Measurements from ENCODE around the gene NUP93. TPM values are rescaled to one million over a fixed set of nuclear protein-coding genes. Genes with fewer than 3 reads are reported as not detected.

The NUP93 gene
- total RNA-seq, 2 experiments from 2014 or later = 161 to 172 TPM

DNA sequence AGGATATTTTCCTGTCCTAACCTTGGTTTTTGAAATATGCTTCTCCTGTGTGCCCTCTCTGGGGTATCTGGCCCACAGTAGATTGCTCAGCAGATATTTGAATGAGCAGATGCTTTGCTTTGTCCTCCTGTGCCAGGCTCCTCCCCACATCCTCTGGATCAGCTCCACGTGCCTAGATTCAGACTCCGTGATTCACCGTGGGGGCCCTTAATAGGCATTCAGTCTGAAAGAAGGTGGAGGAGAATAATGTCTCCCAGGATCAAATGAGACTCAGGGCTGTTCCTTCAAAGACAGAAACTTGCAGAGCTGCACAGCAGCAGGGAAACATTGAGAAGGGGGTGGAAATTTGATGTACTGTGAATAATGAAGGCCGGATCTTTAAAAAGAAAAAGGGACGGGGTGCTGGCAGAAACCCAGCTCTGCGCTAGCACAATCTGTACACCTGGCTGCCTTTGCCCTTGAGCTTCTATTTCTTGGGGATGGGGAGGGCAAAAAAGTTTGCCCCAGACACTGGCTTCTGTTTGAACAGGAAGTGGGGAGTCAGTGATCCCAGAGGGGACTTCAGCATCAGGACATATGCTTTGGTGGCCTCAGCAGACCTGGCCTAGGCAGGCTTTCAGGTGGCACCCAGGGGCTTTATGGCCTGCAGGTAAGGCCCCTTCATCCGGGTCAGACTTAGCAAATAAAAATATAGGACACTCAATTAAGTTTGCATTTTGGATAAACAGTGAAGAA is 119.2 kb downstream of the NUP93 start:
- H3K4me3 Mint-ChIP-seq = no peak overlapping the region
- CTCF ChIA-PET = interaction anchor here (1.2 to 2.5 kb wide), 3 partner anchors 17 to 20 kb away, joined by 3 to 7 read pairs (median 3); no protein-coding TSS in a partner anchor
- intact Hi-C loops (cut with micrococcal nuclease) = no loop called here
- H3K9me3 Mint-ChIP-seq = peaks cover 2% of the 10 kb centered on the region
- H3K27me3 Mint-ChIP-seq (ENCODE audit: low read depth) = no peaks in the 10 kb centered on the region
- peaks cover 23% of the 10 kb centered on the region for H3K4me1 Mint-ChIP-seq (ENCODE audit: low read depth)
- H3K27ac Mint-ChIP-seq = no peak overlapping the region
- peaks cover 14% of the 10 kb centered on the region for H3K36me3 Mint-ChIP-seq (ENCODE audit: low read depth)
- no peak for DNase-seq

DNA sequence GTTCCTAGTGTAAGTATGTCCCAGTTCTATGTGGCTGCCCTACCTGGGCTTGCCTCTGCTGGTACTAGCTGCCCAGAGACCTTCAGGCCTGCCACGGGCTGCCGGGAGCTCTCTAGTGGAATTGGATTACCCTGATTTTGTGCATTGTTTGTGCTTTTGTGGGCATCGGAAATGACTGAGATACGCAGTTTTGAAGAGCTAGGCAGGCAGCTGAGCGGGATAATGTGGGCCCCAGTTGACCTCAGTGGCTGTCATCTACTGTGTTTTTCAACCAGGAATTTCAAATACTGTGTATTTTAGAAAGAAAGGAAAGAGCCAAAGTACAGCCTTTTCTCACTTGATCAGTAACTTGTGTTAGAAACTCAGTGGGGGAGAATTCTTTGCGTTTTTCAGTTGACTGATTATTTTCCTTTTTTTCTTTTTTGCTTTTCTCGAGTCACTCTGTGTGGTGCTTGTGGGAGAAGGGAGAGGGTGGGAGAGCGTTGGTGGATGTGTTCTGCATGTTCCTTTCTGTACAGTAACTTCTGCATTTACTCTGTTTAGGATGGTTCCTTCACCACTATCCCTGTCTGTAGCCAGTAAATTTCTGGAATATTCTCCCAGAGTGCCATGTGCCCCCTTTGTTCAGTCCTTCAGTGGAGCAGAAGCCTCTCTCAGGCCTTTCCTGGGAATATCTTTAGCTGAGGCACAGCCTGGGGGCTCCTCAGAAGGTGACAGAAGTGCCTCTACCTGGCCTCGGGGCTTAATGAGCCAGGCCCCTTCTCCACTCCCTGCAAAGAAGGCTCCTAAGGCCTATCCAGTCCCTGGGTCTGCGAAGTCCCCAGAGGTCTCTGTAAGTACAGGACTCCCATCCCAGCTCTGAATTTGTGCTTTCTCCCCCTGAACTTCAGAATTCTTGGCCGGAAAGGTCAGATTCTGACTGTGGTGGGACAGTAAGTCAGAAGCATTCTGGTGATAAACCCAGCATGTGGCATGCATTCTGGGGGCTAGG is 120.1 kb downstream of the NUP93 start:
- intact Hi-C loops (cut with micrococcal nuclease) = no loop called here
- Mint-ChIP-seq H3K27me3 (ENCODE audit: low read depth) (no peaks in the 10 kb centered on the region), H3K27ac (no peak overlapping the region), H3K4me1 (ENCODE audit: low read depth) (peaks cover 23% of the 10 kb centered on the region), H3K9me3 (peaks cover 2% of the 10 kb centered on the region), H3K36me3 (ENCODE audit: low read depth) (peaks cover 13% of the 10 kb centered on the region), H3K4me3 (no peak overlapping the region)
- CTCF ChIA-PET = interaction anchor here (0.9 to 1.3 kb wide), 3 partner anchors 13 to 17 kb away, joined by 3 to 5 read pairs (median 3); no protein-coding TSS in a partner anchor
- DNase-seq = no peak

DNA sequence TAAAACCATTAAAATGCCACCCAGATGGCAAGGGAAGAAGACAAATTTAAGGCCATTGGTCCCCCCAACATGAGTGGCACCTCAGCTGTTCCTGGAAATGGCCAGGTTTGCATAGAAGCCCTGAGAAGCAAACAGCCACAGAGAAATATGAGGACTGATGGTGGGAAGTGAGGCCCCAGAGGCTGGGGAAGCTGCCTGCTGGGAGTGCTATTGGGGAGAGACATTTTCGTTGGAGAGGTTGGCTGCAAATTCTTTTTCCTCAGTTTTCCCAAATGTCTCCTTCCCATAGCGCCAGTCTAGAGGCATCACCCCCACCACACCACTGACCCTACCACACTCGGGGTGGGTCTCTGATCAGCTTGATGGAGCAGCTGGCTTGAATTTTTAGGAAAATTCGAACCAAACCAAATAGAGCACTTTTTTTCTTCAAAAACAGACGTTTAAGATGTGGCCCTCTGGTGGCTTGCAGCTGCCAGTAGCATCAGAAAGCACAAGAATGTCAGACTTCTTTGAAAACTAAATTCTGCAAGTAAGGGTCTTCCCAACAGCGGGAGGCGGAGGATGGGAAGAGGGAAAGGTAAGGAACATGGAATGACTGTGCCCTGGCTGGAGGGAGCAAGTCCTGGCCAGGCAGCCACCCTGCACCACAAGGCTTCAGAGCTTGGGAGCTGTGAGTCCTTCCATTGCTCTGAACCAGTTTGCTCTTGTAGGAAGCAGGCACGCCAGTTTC is 121.9 kb downstream of the NUP93 start:
- no peaks in the 10 kb centered on the region for H3K27me3 Mint-ChIP-seq (ENCODE audit: low read depth)
- CTCF ChIA-PET = interaction anchor here (0.6 to 1.3 kb wide), 7 partner anchors 8 to 126 kb away, joined by 3 to 4 read pairs (median 3); no protein-coding TSS in a partner anchor
- intact Hi-C loops (cut with micrococcal nuclease) = no loop called here
- H3K9me3 Mint-ChIP-seq = peaks cover 2% of the 10 kb centered on the region
- H3K36me3 Mint-ChIP-seq (ENCODE audit: low read depth) = peaks cover 9% of the 10 kb centered on the region
- no peak overlapping the region for H3K4me3 Mint-ChIP-seq
- H3K27ac Mint-ChIP-seq = no peak overlapping the region
- no peak for DNase-seq
- peaks cover 21% of the 10 kb centered on the region for H3K4me1 Mint-ChIP-seq (ENCODE audit: low read depth)

DNA sequence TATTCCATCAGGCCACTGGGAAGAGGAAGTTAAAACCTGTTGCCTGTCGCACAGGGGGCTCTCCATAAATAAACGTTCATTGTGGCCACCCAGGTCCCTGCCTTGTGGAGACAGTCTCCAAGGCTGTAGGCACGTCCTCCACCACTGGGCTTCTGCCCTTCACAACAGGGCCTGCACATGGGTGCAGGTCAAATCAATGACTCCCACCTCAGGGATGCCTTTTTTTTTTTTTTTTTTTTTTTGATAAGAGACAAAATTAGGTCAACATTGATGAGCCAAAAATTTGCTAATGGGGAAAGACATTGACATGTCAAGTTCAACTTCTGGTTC is 122.4 kb downstream of the NUP93 start:
- H3K27ac Mint-ChIP-seq = no peak overlapping the region
- intact Hi-C loops (cut with micrococcal nuclease) = no loop called here
- peaks cover 16% of the 10 kb centered on the region for H3K4me1 Mint-ChIP-seq (ENCODE audit: low read depth)
- H3K36me3 Mint-ChIP-seq (ENCODE audit: low read depth) = peaks cover 8% of the 10 kb centered on the region
- no peaks in the 10 kb centered on the region for H3K27me3 Mint-ChIP-seq (ENCODE audit: low read depth)
- H3K9me3 Mint-ChIP-seq = peaks cover 2% of the 10 kb centered on the region
- DNase-seq = no peak
- CTCF ChIA-PET = interaction anchor here (0.6 to 1.3 kb wide), 5 partner anchors 14 to 101 kb away, joined by 3 to 5 read pairs (median 3); no protein-coding TSS in a partner anchor
- no peak overlapping the region for H3K4me3 Mint-ChIP-seq

DNA sequence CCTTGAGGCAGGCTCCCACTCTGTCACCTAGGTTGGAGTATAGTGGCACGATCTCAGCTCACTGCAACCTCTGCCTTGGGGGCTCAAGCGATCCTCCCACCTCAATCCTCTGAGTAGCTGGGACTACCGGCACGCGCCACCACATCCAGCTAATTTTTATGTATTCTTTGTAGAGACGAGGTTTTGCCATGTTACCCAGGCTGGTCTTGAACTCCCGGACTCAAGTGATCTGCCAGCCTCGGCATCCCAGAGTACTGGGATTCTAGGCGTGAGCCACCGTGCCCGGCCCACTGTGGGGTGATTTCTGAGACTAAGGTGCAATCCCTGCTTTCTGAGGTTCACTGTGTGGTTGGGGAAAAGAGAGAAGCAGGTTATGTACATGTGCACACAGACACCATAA is 123.0 kb downstream of the NUP93 start:
- no peak for DNase-seq
- Mint-ChIP-seq H3K4me1 (ENCODE audit: low read depth) (peaks cover 10% of the 10 kb centered on the region), H3K27me3 (ENCODE audit: low read depth) (no peaks in the 10 kb centered on the region), H3K27ac (no peak overlapping the region), H3K4me3 (no peak overlapping the region), H3K36me3 (ENCODE audit: low read depth) (peaks cover 2% of the 10 kb centered on the region), H3K9me3 (peaks cover 1% of the 10 kb centered on the region)
- CTCF ChIA-PET = interaction anchor here (0.5 to 1.3 kb wide), 3 partner anchors 11 to 99 kb away, joined by 3 to 5 read pairs (median 4); no protein-coding TSS in a partner anchor
- intact Hi-C loops (cut with micrococcal nuclease) = no loop called here

DNA sequence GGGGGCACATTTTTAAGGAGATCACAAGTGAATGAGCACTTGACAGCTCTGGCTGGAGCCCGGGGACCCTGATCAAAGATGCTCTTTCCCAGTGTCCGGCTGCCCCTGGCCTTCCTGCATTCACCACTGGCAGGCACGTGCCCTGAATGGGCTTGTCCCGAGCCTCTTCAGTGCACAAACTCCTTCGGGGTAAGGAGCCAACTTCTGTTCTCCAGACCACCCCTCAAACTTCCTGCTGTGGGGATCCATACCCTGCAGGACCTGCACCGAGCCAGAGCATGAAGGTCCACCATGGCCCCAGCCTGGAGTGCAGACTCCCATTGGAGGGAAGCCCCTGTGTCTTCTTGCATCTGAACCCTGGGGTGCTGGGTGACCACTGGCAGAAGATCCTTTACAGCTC is 125.3 kb downstream of the NUP93 start:
- Mint-ChIP-seq H3K9me3 (no peaks in the 10 kb centered on the region), H3K4me1 (ENCODE audit: low read depth) (peaks cover 11% of the 10 kb centered on the region), H3K36me3 (ENCODE audit: low read depth) (no peaks in the 10 kb centered on the region), H3K27me3 (ENCODE audit: low read depth) (no peaks in the 10 kb centered on the region), H3K27ac (no peak overlapping the region), H3K4me3 (no peak overlapping the region)
- intact Hi-C loops (cut with micrococcal nuclease) = no loop called here
- no peak for DNase-seq
- CTCF ChIA-PET = interaction anchor here (0.6 to 3.2 kb wide), 4 partner anchors 12 to 255 kb away, joined by 3 to 16 read pairs (median 5); no protein-coding TSS in a partner anchor

DNA sequence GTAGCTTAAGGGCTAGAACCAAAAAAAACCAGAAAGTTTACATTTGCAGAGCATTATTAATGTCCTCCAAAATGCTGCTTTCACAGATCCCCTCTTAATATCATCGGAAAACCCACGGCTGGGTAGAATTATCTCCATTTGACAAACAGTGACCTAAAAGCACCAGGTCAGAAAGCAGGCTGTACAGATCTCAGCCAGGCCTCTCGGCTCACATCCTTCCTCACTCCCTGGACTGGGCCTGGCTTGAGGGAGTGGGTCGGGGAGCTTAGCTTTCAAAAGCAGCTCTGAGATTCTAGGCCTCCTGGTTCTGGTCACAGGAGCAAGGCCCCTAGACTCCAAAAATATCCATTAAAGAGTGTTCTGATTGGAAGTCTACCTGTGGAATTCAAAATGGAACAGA is 126.0 kb downstream of the NUP93 start:
- Mint-ChIP-seq H3K27ac (no peak overlapping the region), H3K4me1 (ENCODE audit: low read depth) (peaks cover 18% of the 10 kb centered on the region), H3K36me3 (ENCODE audit: low read depth) (no peaks in the 10 kb centered on the region), H3K9me3 (no peaks in the 10 kb centered on the region), H3K4me3 (no peak overlapping the region), H3K27me3 (ENCODE audit: low read depth) (no peaks in the 10 kb centered on the region)
- CTCF ChIA-PET = interaction anchor here (0.6 to 3.2 kb wide), 6 partner anchors 11 to 194 kb away, joined by 3 to 16 read pairs (median 3); no protein-coding TSS in a partner anchor
- no peak for DNase-seq
- intact Hi-C loops (cut with micrococcal nuclease) = no loop called here

DNA sequence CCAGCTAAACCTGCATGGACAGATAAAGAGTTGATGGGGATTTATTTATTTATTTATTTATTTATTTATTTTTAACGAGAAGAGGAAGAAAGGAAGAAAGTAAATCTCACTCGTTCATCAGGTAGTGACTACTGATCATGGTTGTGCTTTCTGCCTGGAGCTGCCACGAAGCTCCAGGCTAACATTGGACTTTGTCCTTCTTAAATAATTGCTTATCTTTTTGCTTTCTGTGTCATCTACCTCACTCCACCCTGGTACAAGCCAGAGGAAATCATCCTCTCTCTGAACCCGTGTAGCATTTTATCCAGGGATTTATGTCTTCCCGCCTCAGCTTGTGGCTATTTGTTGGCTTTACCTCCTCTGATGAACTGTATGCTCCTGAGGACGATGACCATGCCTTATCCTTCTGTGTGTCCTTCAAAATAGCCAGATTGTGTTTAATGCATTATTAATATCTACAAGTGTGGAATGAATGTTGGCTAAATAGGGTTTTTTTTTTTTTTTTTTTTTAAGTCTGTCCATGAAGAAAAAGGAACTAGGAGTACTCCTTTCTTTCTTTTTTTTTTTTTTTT is 127.0 kb downstream of the NUP93 start:
- Mint-ChIP-seq H3K4me3 (no peak overlapping the region), H3K4me1 (ENCODE audit: low read depth) (peaks cover 25% of the 10 kb centered on the region), H3K27me3 (ENCODE audit: low read depth) (no peaks in the 10 kb centered on the region), H3K9me3 (no peaks in the 10 kb centered on the region), H3K36me3 (ENCODE audit: low read depth) (no peaks in the 10 kb centered on the region), H3K27ac (no peak overlapping the region)
- CTCF ChIA-PET = interaction anchor here (0.7 to 3.2 kb wide), 3 partner anchors 10 to 27 kb away, joined by 4 to 16 read pairs (median 6); no protein-coding TSS in a partner anchor
- DNase-seq = no peak
- intact Hi-C loops (cut with micrococcal nuclease) = no loop called here

DNA sequence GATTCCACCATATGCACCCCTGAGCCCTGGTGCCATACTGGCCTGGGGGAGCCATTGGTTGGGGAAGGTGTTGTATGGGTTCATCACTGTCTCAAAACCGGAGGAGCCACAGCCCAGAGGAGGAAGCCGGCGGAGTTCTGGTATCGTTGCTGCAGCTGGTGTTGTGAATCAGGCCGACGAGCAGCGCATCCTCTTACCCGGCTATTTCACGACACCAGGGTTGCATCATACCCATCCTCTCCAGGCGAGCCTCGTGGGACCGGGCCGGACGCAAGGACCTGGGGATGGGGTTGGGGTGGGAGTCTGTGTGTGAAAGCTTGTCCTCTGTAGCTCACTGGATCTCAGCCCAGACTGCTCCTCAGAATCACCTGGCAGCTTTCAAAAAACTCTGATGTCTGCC is 128.4 kb downstream of the NUP93 start:
- no peaks in the 10 kb centered on the region for H3K36me3 Mint-ChIP-seq (ENCODE audit: low read depth)
- H3K9me3 Mint-ChIP-seq = no peaks in the 10 kb centered on the region
- H3K27me3 Mint-ChIP-seq (ENCODE audit: low read depth) = no peaks in the 10 kb centered on the region
- H3K4me3 Mint-ChIP-seq = no peak overlapping the region
- CTCF ChIA-PET = interaction anchor here (2.0 kb wide), 1 partner anchor 9 kb away, joined by 8 read pairs; no protein-coding TSS in a partner anchor
- H3K27ac Mint-ChIP-seq = no peak overlapping the region
- intact Hi-C loops (cut with micrococcal nuclease) = no loop called here
- H3K4me1 Mint-ChIP-seq (ENCODE audit: low read depth) = peaks cover 31% of the 10 kb centered on the region
- DNase-seq = no peak

- no peak overlapping the region for H3K27ac Mint-ChIP-seq
- DNase-seq = no peak
- no peak overlapping the region for H3K4me3 Mint-ChIP-seq
These were observed 129.7 kb downstream of the NUP93 start for GRCh38 chr16:56859636-56860035.

More at GRCh38 chr16:56859636-56860035, 129.7 kb downstream of the NUP93 start:
- H3K27me3 Mint-ChIP-seq (ENCODE audit: low read depth) = no peaks in the 10 kb centered on the region
- no peaks in the 10 kb centered on the region for H3K36me3 Mint-ChIP-seq (ENCODE audit: low read depth)
- CTCF ChIA-PET = interaction anchor here (0.6 to 2.0 kb wide), 7 partner anchors 8 to 71 kb away, joined by 3 to 8 read pairs (median 5); no protein-coding TSS in a partner anchor
- peaks cover 31% of the 10 kb centered on the region for H3K4me1 Mint-ChIP-seq (ENCODE audit: low read depth)
- H3K9me3 Mint-ChIP-seq = no peaks in the 10 kb centered on the region
- intact Hi-C loops (cut with micrococcal nuclease) = loop anchor here (10.0 kb wide), 1 partner anchor 185 kb away; no protein-coding TSS in a partner anchor

Data from activated naive CD4-positive, alpha-beta T cell treated with anti-CD3 and anti-CD28 coated beads for 36 hours (primary cell).